Inflammatory macrophage treated with lipopolysaccharide for 4 hours (primary cell): Measurements from ENCODE around the gene UBAP1.
"Not testable (repeated sequence)": the region's sequence is repeated elsewhere in the genome, so short reads cannot be mapped to it uniquely, and the experiment has no call there.

Source experiments
- DNase-seq: peaks from one replicate; pipeline ENCODE4 v3.0.0-alpha.2; 2020

The UBAP1 gene

DNA sequence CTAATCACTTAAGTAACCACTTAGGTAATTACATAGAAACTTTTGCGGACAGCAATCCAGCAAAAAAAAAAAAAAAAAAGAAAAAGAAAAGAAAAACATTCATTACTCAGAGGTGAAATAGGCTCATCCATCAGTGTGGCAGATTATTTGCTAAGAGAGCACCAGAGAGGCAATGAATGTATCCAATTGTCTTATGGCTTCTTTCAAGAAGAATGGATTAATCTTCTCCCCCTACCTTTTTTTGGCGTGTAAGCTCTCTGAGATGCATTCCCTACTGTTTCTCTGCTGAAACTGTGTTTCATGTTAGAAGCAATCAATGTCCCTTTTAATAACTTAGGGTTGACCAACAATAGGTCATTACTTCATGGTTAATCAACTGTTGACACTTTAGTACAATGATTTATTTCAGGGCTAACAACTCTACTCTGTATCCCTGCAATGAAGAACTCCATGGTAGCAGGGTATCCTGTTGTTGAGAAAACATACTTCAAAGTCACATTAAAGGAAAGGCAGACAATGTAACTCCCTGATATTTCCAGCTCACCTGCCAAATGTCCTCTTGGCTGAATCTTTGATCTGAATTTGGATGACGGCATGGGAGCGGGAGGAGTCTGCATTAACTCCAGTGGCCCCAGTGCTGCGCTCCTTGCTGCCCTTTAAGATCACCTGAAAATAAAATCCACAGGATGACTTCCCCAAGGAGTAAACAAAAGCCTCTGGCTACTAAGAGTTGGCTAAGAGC is 92.6 kb downstream of the UBAP1 start:
- no peak for DNase-seq

DNA sequence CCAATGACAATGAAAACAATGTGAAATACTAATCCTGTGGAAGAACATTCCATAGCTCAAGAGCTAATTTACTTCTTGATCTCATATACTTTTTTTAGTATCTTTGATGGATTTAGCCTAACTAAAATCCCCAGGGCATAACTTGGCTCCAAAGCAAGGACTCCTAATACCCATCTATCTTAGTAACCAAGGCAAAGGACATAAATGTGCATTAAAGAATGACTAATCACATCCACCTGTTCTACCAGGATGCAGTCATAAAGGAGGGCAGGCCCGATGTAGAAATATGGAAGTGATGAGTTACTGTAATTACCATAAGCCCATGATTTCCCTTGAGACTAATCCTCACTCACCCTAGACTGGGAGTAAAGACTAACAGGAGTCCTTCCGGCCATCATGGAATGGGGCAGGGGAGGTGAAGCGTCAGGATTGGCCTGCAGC is 93.3 kb downstream of the UBAP1 start:
- no peak for DNase-seq

DNA sequence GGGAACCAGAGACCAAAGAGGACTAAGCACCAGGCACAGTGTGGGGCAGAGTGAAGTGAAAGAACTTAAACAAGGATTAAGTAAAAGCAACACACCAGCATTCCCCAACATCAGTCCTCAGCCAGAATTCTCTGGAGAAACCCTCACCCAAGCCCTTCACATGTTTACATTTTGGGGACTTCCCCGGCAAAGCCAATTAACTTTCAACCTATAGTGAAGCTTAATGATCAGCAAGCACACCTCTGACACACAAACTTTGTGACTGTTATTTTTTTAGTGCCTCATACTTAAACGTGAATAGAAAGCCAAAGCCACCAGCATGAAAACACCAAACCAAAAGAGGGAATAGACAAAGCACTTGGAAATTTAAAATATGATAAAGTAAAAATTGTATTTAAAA is 94.7 kb downstream of the UBAP1 start:
- not testable (repeated sequence) for DNase-seq

DNA sequence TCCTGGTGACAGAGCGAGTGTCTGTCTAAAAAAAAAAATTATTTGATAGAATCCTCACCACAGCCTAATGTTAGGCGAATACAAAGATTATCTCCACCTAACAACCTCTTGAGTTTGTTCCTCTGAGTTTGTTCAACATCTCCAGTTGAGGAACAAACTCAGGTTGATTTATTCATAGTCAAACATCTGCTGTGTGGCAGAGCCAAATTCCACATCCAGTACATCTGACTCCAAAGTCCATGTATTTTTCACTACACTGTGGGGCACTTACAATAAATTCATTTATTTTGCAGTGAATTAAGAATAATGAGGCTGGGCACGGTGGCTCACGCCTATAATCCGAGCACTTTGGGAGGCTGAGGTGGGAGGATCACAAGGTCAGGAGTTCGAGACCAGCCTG is 97.0 kb downstream of the UBAP1 start:
- no peak for DNase-seq

DNA sequence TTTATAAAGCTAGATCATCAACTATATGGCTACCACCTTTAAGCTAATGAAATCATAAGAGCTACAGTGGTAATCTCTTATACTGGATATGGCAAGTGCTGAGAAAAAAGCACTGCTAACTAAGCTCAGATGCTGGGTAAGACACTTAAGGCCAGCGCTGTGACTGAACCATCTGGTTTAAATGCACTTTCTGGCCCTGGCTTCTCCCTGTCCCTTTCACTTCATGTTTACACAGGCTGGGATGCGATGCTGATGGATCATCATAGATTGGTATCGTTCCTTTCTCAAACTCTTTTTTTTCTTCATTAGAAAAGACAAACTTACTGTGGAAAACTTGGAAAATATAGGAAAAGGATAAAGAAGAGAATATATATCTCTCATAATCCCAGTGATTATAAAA is 97.9 kb downstream of the UBAP1 start:
- DNase-seq: no peak

DNA sequence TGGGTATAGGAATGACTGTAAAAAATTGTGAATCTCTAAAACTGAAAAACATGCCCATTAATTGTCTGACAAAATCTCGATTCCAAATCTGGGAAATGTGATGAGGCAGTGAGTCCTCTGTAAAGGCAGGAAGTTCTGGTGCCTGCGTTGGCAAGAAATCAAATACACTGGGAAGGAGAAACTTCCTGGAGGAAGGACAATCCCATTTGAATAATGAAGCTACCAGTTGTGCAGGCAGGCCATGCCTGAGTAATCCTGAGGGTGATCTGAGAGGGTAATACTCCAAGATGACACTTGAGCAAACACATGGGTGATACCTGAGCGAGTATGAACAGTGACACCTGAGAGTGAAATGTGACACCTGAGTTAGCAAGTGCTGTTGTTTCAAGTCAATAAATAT is 100.6 kb downstream of the UBAP1 start:
- no peak for DNase-seq

DNA sequence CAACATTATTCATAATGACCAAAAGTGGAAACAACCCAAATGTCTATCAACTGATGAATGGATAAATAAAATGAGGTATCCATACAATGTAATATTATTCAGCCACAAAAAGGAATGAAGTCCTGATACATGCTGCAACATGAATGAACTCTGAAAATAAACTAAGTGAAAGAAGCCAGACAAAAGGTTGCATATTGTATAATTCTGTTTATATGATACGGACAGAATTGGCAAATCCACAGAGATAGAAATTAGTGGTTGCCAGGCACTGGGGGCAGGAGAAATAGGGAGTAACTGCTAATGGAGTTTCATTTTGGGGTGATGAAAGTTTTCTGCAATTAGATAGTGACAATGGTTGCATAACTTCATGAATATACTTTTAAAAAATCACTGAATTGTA is 103.3 kb downstream of the UBAP1 start:
- DNase-seq: no peak

DNA sequence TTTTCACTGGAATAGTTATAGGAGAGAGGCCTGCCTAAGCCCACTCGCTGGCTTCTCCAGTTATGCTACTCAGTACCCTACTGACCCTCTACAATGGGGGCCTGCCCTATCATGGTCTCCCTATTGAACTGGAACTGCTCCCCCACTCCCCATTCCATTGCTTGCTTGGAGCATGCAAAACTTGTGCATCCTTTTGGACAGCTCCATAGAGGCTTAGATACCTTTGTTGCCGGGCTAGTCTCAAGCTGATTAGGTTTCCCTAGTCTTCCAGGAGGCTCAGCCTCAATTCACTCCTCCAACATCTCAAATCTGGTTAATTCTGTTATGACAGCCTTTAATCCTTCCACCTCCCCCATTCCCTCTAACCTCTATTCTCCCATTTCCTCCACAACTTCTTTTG is 110.3 kb downstream of the UBAP1 start:
- DNase-seq: no peak

DNA sequence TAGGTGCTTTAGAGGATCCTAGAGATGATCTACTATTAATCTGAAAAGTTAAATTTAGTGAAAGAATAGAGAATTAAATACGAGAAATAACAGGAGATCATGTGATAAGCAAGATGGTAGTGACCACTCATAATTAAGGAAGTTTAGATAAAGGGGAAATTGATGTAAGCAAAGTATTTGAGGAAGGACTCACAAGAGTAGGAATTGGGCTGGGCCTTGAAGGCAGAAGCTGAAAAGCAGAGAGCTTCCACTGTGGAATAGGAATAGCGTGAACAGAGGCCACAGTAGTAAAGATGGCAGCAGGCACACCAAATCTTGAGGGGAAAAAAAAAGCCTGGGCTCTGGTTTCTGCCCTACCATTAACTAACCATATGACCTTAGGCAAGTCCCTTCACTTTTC is 112.2 kb downstream of the UBAP1 start:
- peak; percentile 74 for DNase-seq

DNA sequence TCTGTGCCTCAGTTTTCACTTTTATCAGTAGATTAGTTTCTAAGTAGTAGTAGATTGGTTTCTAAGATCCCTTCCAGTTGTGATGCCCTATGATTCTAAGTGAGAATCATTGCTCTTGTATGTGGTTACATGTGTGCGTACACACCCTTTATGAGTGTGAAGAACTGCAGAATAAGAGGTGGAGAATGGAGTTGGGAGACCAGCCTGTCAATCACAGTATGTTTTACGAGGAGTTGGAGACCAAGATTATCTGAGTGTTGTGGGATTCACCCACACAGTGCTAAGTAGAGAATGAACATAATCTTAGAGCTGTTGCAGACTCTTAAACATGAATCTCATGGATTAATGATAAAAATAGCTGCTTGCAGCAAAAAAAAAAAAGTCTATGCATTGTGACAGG is 112.6 kb downstream of the UBAP1 start:
- no peak for DNase-seq

DNA sequence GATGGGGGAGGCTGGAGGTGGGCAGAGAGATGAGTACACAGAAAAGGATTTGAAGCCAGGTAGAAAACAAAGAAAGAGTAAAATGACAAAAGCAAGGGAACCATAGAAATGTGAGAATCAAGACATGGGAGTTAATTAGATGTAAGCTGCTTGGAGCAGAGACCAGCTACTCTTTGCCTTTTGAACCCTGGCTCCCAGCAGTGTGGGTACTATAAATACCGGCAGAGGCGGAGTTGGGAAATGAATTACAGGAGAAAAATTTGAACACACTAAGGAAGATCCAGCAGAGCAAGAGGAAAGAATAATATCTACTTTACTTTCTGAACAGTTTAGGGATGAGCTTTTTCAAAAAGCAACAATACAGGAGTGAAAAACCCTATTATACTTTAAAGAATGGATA is 113.7 kb downstream of the UBAP1 start:
- no peak for DNase-seq

DNA sequence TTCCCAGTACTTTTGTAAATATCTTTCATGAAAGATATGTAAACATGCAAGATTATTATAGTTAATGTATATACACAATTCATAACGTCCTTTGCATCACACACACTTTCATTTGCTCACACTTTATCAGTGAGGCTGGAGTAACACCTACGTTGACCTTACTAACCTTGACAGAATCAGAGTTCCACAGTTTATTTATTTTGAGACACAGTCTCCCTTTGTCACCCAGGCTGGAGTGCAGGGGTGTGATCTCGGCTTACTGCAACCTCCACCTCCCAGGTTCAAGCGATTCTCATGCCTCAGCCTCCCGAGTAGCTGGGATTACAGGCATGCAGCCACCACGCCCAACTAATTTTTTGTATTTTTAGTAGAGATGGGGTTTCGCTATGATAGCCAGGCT is 122.2 kb downstream of the UBAP1 start:
- DNase-seq: not testable (repeated sequence)
